Right ventricle myocardium superior (tissue), 1 donor: Measurements from ENCODE around the gene NDUFB7. TPM values are rescaled to one million over a fixed set of nuclear protein-coding genes. Genes with fewer than 3 reads are reported as not detected.
A peak's percentile ranks its signal among the peaks of the same experiment; 100 is the strongest.
"Not testable (repeated sequence)": the region's sequence is repeated elsewhere in the genome, so short reads cannot be mapped to it uniquely, and the experiment has no call there.

Experiments used
- ATAC-seq: fragments of 200-7000 bp; cut with Tn5 transposase; one replicate; pipeline ENCODE4 v1.9.1; 2020; ENCODE audit warnings: mild to moderate bottlenecking; ENCODE audit not compliant: poor library complexity
- DNase-seq: peaks from one replicate; pipeline ENCODE4 v3.0.0-alpha.2; 2020
- intact Hi-C: fragments of 100-400 bp; cut with DNase I; formaldehyde crosslinking; loops from one replicate; pipeline ENCODE4 v1.11.2; 2022
- total RNA-seq: library from RNA; stranded (reverse); fragmentation: NEBNext Ultra II Directional; extraction: Animal tissue kit (Norgen Biotek cat#: 25700); gene quantifications from one replicate; pipeline ENCODE4 v1.2.1, GENCODE V29; 2021
- donor health status: DM: no; HTN: yes; CAD: no; lungs with severe emphysema.

NDUFB7 gene
- total RNA-seq, 1 donor from 2014 or later = 533 TPM

- intact Hi-C loops = loop anchor here (5.0 to 10.0 kb wide), 2 partner anchors 110 to 308 kb away; partner anchors contain the start of gene OR7A17
- ATAC-seq (no peak), DNase-seq (no peak)
These were observed 5.4 kb upstream of the NDUFB7 start for GRCh38 chr19:14577264-14577663.

- DNase-seq (no peak), ATAC-seq (no peak)
- intact Hi-C loops = loop anchor here (5.0 to 10.0 kb wide), 2 partner anchors 111 to 308 kb away; partner anchors contain the start of gene OR7A17
These were observed 4.5 kb upstream of the NDUFB7 start for GRCh38 chr19:14576363-14576762.

GRCh38 chr19:14575428-14575980 lies 3.6 kb upstream of the NDUFB7 start:
- intact Hi-C loops = loop anchor here (5.0 to 10.0 kb wide), 2 partner anchors 112 to 309 kb away; partner anchors contain the start of gene OR7A17
- ATAC-seq (no peak), DNase-seq (no peak)

- intact Hi-C loops = loop anchor here (10.0 kb wide), 1 partner anchor 314 kb away; the partner anchor contains the start of gene OR7A17
- no peak for ATAC-seq
- no peak for DNase-seq
These were observed 870 bp downstream of the NDUFB7 start for GRCh38 chr19:14570864-14571527.

GRCh38 chr19:14567079-14567478 lies 4.8 kb downstream of the NDUFB7 start:
- intact Hi-C loops = no loop called here
- ATAC-seq (no peak), DNase-seq (no peak)

- intact Hi-C loops = no loop called here
- DNase-seq = no peak
- ATAC-seq = no peak
These were observed 5.2 kb downstream of the NDUFB7 start for GRCh38 chr19:14566712-14567077.

GRCh38 chr19:14565765-14566711 lies 5.8 kb downstream of the NDUFB7 start:
- intact Hi-C loops = no loop called here
- ATAC-seq (no peak), DNase-seq (no peak)

GRCh38 chr19:14565298-14565679 lies 6.6 kb downstream of the NDUFB7 start:
- intact Hi-C loops = no loop called here
- DNase-seq (no peak), ATAC-seq (no peak)

- DNase-seq, intact Hi-C loops, ATAC-seq: not testable (repeated sequence)
These were observed 7.1 kb downstream of the NDUFB7 start for GRCh38 chr19:14564652-14565297.

- no peak for ATAC-seq
- intact Hi-C loops = no loop called here
- no peak for DNase-seq
These were observed 7.7 kb downstream of the NDUFB7 start for GRCh38 chr19:14563989-14564651.

- intact Hi-C loops = no loop called here
- DNase-seq = no peak
- no peak for ATAC-seq
These were observed 8.3 kb downstream of the NDUFB7 start for GRCh38 chr19:14563590-14563926.

- ATAC-seq (no peak), DNase-seq (no peak)
- intact Hi-C loops = no loop called here
These were observed 8.9 kb downstream of the NDUFB7 start for GRCh38 chr19:14562660-14563589.

GRCh38 chr19:14561847-14562351 lies 10.0 kb downstream of the NDUFB7 start:
- intact Hi-C loops = no loop called here
- DNase-seq (peak; percentile 73), ATAC-seq (peak; percentile 48)

GRCh38 chr19:14561249-14561648 lies 10.6 kb downstream of the NDUFB7 start:
- intact Hi-C loops = no loop called here
- no peak for ATAC-seq
- DNase-seq = no peak

- intact Hi-C loops = no loop called here
- no peak for DNase-seq
- ATAC-seq = no peak
These were observed 11.1 kb downstream of the NDUFB7 start for GRCh38 chr19:14560776-14561108.

GRCh38 chr19:14559916-14560775 lies 11.7 kb downstream of the NDUFB7 start:
- peak; percentile 79 for DNase-seq
- intact Hi-C loops = no loop called here
- ATAC-seq = peak; percentile 68
